WTC11 (cell line): Measurements from ENCODE around the gene SEMA6D. TPM values are rescaled to one million over a fixed set of nuclear protein-coding genes. Genes with fewer than 3 reads are reported as not detected.

ENCODE experiments used
- ATAC-seq: fragments of 200-7000 bp; cut with Tn5 transposase; 2 replicates; pipeline ENCODE4 v1.10.0; 2021; ENCODE audit warnings: mild to moderate bottlenecking, moderate library complexity
- CTCF ChIA-PET: fragments of 300-600 bp; sonication (Branson Sonifier 250); formaldehyde crosslinking; loops from one replicate; lab custom pipeline; 2021; ENCODE audit warnings: antibody characterized with exemption; lab: Charles Lee
- POLR2A ChIA-PET: fragments of 350-600 bp; sonication (Branson Sonifier 250); formaldehyde crosslinking; loops from one replicate; lab custom pipeline; 2021; ENCODE audit warnings: antibody characterized with exemption; lab: Charles Lee
- DNase-seq: peaks from one replicate; pipeline ENCODE4 v3.0.0; 2021; ENCODE audit warnings: low spot score
- H3K27ac Mint-ChIP-seq: 2 replicates; pipeline ENCODE4 v1.8.0; 2021; ENCODE audit warnings: mixed read lengths
- H3K27me3 Mint-ChIP-seq: 2 replicates; pipeline ENCODE4 v1.8.0; 2021; ENCODE audit warnings: low read depth, mild to moderate bottlenecking, moderate library complexity, mixed read lengths
- H3K36me3 Mint-ChIP-seq: 2 replicates; pipeline ENCODE4 v1.8.0; 2021; ENCODE audit warnings: mixed read lengths
- H3K4me1 Mint-ChIP-seq: 2 replicates; pipeline ENCODE4 v1.8.0; 2022; ENCODE audit warnings: mixed read lengths
- H3K4me3 Mint-ChIP-seq: 2 replicates; pipeline ENCODE4 v1.8.0; 2021; ENCODE audit warnings: mild to moderate bottlenecking, moderate library complexity, mixed read lengths
- H3K9me3 Mint-ChIP-seq: 2 replicates; pipeline ENCODE4 v1.8.0; 2021; ENCODE audit warnings: mixed read lengths
- ARID4B ChIP-seq: sonication (generic); formaldehyde crosslinking; IDR thresholded peaks from 2 replicates; pipeline ENCODE4 v1.8.0; 2023; ENCODE audit warnings: missing genetic modification reagents, mild to moderate bottlenecking, borderline replicate concordance
- EMX1 ChIP-seq: fragments of 250-450 bp; sonication (Bioruptor Pico); IDR thresholded peaks from 2 replicates; pipeline ENCODE4 v1.8.0; 2021; ENCODE audit warnings: mild to moderate bottlenecking
- FOXJ3 ChIP-seq: sonication (generic); formaldehyde crosslinking; IDR thresholded peaks from 2 replicates; pipeline ENCODE4 v1.9.0; 2021; ENCODE audit warnings: missing genetic modification reagents, mild to moderate bottlenecking, borderline replicate concordance
- GRHL2 ChIP-seq: fragments of 250-450 bp; sonication (Bioruptor Pico); IDR thresholded peaks from 2 replicates; pipeline ENCODE4 v1.8.0; 2022; ENCODE audit warnings: mild to moderate bottlenecking, moderate library complexity; ENCODE audit not compliant: insufficient replicate concordance, severe bottlenecking
- MLX ChIP-seq: sonication (generic); formaldehyde crosslinking; IDR thresholded peaks from 2 replicates; pipeline ENCODE4 v1.8.1; 2023; ENCODE audit warnings: mild to moderate bottlenecking, missing genetic modification reagents, moderate library complexity
- NR2C2 ChIP-seq: sonication (generic); formaldehyde crosslinking; IDR thresholded peaks from 2 replicates; pipeline ENCODE4 v1.8.0; 2022; ENCODE audit warnings: mild to moderate bottlenecking, missing genetic modification reagents
- ZNF121 ChIP-seq: sonication (generic); formaldehyde crosslinking; IDR thresholded peaks from 2 replicates; pipeline ENCODE4 v1.8.0; 2023; ENCODE audit warnings: missing genetic modification reagents
- ZNF396 ChIP-seq: fragments of 250-450 bp; sonication (Bioruptor Pico); IDR thresholded peaks from 2 replicates; pipeline ENCODE4 v1.8.0; 2021; ENCODE audit warnings: mild to moderate bottlenecking, moderate library complexity, borderline replicate concordance
- total RNA-seq: library from RNA; stranded (reverse); gene quantifications from 3 replicates; pipeline ENCODE4 v1.2.3, GENCODE V29; 2021
- TF ChIP-seq, protein P1 (sequence below): sonication (generic); formaldehyde crosslinking; IDR thresholded peaks from 2 replicates; pipeline ENCODE4 v1.8.1; 2022; ENCODE audit warnings: low read depth, mild to moderate bottlenecking, moderate library complexity, missing genetic modification reagents, borderline replicate concordance
- TF ChIP-seq, protein P2 (sequence below): sonication (generic); formaldehyde crosslinking; IDR thresholded peaks from 2 replicates; pipeline ENCODE4 v1.8.1; 2022; ENCODE audit warnings: low read depth, missing genetic modification reagents, borderline replicate concordance
- TF ChIP-seq, protein P3 (sequence below): sonication (generic); formaldehyde crosslinking; IDR thresholded peaks from 2 replicates; pipeline ENCODE4 v1.8.1; 2023; ENCODE audit warnings: mild to moderate bottlenecking, moderate library complexity, missing genetic modification reagents

The SEMA6D gene
- total RNA-seq, 1 experiment from 2014 or later: 2.6 TPM

- TF ChIP-seq ARID4B (CRISPR knock-in tag) (no peak), FOXJ3 (CRISPR knock-in tag) (no peak), ZNF396 (CRISPR knock-in tag) (no peak)
- TF ChIP-seq, protein P1, sequence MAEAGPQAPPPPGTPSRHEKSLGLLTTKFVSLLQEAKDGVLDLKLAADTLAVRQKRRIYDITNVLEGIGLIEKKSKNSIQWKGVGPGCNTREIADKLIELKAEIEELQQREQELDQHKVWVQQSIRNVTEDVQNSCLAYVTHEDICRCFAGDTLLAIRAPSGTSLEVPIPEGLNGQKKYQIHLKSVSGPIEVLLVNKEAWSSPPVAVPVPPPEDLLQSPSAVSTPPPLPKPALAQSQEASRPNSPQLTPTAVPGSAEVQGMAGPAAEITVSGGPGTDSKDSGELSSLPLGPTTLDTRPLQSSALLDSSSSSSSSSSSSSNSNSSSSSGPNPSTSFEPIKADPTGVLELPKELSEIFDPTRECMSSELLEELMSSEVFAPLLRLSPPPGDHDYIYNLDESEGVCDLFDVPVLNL (CRISPR knock-in tag): no peak
These were observed 39.6 kb downstream of the SEMA6D start (continued) for GRCh38 chr15:47756872-47757271.

- CTCF ChIA-PET: no interaction called here
- H3K9me3 Mint-ChIP-seq: peaks cover 33% of the 10 kb centered on the region
- DNase-seq: no peak
- TF ChIP-seq NR2C2 (CRISPR knock-in tag) (no peak), EMX1 (CRISPR knock-in tag) (no peak), ZNF121 (CRISPR knock-in tag) (no peak), GRHL2 (CRISPR knock-in tag) (no peak), MLX (CRISPR knock-in tag) (no peak)
- TF ChIP-seq, protein P2, sequence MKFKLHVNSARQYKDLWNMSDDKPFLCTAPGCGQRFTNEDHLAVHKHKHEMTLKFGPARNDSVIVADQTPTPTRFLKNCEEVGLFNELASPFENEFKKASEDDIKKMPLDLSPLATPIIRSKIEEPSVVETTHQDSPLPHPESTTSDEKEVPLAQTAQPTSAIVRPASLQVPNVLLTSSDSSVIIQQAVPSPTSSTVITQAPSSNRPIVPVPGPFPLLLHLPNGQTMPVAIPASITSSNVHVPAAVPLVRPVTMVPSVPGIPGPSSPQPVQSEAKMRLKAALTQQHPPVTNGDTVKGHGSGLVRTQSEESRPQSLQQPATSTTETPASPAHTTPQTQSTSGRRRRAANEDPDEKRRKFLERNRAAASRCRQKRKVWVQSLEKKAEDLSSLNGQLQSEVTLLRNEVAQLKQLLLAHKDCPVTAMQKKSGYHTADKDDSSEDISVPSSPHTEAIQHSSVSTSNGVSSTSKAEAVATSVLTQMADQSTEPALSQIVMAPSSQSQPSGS (CRISPR knock-in tag): no peak
- TF ChIP-seq, protein P3, sequence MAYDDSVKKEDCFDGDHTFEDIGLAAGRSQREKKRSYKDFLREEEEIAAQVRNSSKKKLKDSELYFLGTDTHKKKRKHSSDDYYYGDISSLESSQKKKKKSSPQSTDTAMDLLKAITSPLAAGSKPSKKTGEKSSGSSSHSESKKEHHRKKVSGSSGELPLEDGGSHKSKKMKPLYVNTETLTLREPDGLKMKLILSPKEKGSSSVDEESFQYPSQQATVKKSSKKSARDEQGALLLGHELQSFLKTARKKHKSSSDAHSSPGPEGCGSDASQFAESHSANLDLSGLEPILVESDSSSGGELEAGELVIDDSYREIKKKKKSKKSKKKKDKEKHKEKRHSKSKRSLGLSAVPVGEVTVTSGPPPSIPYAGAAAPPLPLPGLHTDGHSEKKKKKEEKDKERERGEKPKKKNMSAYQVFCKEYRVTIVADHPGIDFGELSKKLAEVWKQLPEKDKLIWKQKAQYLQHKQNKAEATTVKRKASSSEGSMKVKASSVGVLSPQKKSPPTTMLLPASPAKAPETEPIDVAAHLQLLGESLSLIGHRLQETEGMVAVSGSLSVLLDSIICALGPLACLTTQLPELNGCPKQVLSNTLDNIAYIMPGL (CRISPR knock-in tag): no peak
- H3K4me1 Mint-ChIP-seq: peaks cover 14% of the 10 kb centered on the region
- no peak overlapping the region for H3K27ac Mint-ChIP-seq
- POLR2A ChIA-PET: no interaction called here
- ATAC-seq: no peak
- H3K4me3 Mint-ChIP-seq: no peak overlapping the region
- peaks cover 25% of the 10 kb centered on the region for H3K36me3 Mint-ChIP-seq
- no peaks in the 10 kb centered on the region for H3K27me3 Mint-ChIP-seq
These were observed 40.0 kb downstream of the SEMA6D start for GRCh38 chr15:47757331-47757730.

DNA sequence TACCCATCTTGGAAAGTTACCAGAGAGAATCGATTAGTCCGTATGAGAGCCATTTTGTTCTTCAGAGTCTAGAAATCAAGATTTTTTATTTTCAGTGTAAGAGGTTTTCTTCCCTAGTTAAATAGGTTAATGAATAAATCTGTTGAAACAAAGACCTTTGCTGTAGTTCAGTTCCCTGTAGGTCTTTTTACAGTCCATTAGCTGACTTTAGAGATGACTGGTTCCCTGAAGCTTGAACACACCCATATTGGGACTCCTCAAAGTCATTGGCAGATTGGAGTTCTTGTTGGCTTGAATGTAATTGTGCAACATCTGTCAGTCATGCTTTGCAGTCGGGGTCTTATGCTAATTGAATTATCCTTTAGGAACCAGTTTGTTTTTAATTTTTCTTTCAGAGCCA is 45.3 kb downstream of the SEMA6D start:
- Mint-ChIP-seq H3K4me1 (peaks cover 18% of the 10 kb centered on the region; the same call in 1 of the 2 replicates), H3K4me3 (no peak overlapping the region), H3K27ac (no peak overlapping the region), H3K9me3 (no peaks in the 10 kb centered on the region), H3K27me3 (no peaks in the 10 kb centered on the region), H3K36me3 (no peaks in the 10 kb centered on the region)
- ATAC-seq (no peak), DNase-seq (no peak)
- POLR2A ChIA-PET: no interaction called here
- CTCF ChIA-PET: no interaction called here
- TF ChIP-seq ZNF121 (CRISPR knock-in tag): no peak
